ENCODE data around the gene AP2A1.

The AP2A1 gene

GRCh38 chr19:49855676-49856573 lies 89.1 kb downstream of the AP2A1 start:
- DNase-seq (ENCODE audit: low read depth): no peak

DNA sequence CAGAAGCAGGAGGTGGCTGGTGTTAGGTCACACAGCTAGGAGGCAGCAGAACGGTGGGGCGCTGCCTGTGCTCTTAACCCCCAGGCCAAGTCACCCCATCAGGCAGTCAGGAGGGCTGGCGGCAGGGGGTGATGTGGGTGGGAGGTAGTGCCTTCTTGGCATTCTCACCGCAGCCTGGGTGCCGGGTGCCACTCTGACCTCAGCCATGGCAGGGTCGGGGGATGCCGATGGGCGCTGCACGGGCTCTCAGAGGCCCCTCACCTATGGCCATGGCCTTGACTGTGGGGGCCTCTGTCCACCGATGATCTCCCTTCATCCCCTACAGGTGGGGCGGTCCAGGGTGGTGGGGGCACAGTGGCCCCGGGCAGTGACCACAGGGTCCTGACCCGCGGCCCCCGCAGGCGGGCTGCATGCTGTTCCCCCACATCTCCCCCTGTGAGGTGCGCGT lies 89.8 kb downstream of the AP2A1 start:
- DNase-seq (ENCODE audit: low read depth): no peak

All from iris pigment epithelial cell (primary cell).